Measurements from ENCODE around the gene GBE1.

DNA sequence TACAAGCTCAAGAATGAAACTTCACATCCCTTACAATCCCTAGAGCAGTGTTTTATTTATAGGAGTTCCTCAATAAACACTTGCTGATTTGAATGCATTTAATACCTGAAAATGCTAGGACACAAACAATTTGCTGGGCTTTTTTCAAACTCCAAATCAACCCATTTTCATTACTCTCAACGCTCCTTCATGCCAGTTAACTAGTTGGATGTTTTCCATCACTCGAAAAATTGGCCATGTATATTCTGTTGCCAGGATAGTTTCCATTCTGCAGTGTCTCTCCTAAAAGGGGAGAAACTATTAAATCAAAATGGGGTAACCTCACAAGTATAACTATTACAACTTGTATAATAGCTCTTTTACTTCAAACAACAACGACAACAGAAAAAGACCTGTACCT, 1.2 kb downstream of the GBE1 start:
- TF ChIP-seq CTCF (IDR thresholded peaks at IDR 0.05): no peak
- no peak for TF ChIP-seq EZH2phosphoT487 (IDR thresholded peaks at IDR 0.05)

Data from neural progenitor cell (in vitro differentiated cells).